Adipocyte (in vitro differentiated cells): ENCODE results near the gene ZNF605.
A peak's percentile ranks its signal among the peaks of the same experiment; 100 is the strongest.
"Not testable (repeated sequence)": the region's sequence is repeated elsewhere in the genome, so short reads cannot be mapped to it uniquely, and the experiment has no call there.

Experiments
- DNase-seq: peaks from one replicate; pipeline ENCODE4 v3.0.0-alpha.2; 2015; ENCODE audit warnings: low read depth
- H3K27me3 ChIP-seq: replicated peaks from 2 replicates; pipeline ENCODE4 v1.7.0; 2013; ENCODE audit warnings: mild to moderate bottlenecking, low read length, moderate library complexity; ENCODE audit not compliant: control insufficient read depth, insufficient read depth
- H3K36me3 ChIP-seq: 2 replicates; pipeline ENCODE4 v1.7.0; 2013; ENCODE audit warnings: low read length, mild to moderate bottlenecking, moderate library complexity; ENCODE audit not compliant: control insufficient read depth, insufficient read depth, severe bottlenecking
- H3K4me1 ChIP-seq: 2 replicates; pipeline ENCODE4 v1.7.0; 2013; ENCODE audit warnings: mild to moderate bottlenecking, low read length, moderate library complexity; ENCODE audit not compliant: control insufficient read depth, insufficient read depth
- H3K4me3 ChIP-seq: 2 replicates; pipeline ENCODE4 v1.7.0; 2013; ENCODE audit warnings: mild to moderate bottlenecking, low read length, moderate library complexity
- H3K9ac ChIP-seq: 2 replicates; pipeline ENCODE4 v1.7.0; 2013; ENCODE audit warnings: mild to moderate bottlenecking, low read length, moderate library complexity
- H3K9me3 ChIP-seq: 2 replicates; pipeline ENCODE4 v1.7.0; 2013; ENCODE audit warnings: mild to moderate bottlenecking, low read length, moderate library complexity; ENCODE audit not compliant: control insufficient read depth

Gene ZNF605

GRCh38 chr12:132946246-132946820 is 9.8 kb downstream of the ZNF605 start:
- no peak for DNase-seq
- Histone ChIP-seq H3K9me3 (peaks cover 98% of the 10 kb centered on the region), H3K36me3 (peaks cover 90% of the 10 kb centered on the region), H3K4me1 (no peaks in the 10 kb centered on the region), H3K4me3 (peak overlapping the region; percentile 60), H3K9ac (no peak overlapping the region), H3K27me3 (no peaks in the 10 kb centered on the region)

GRCh38 chr12:132945806-132946205 is 10.3 kb downstream of the ZNF605 start:
- Histone ChIP-seq H3K9ac (no peak overlapping the region), H3K27me3 (no peaks in the 10 kb centered on the region), H3K4me1 (no peaks in the 10 kb centered on the region), H3K9me3 (peaks cover 98% of the 10 kb centered on the region), H3K36me3 (peaks cover 95% of the 10 kb centered on the region), H3K4me3 (peak overlapping the region; percentile 60)
- DNase-seq: no peak

GRCh38 chr12:132942611-132943010 is 13.5 kb downstream of the ZNF605 start:
- H3K27me3 ChIP-seq: no peaks in the 10 kb centered on the region
- H3K9ac ChIP-seq: no peak overlapping the region
- no peak for DNase-seq
- peaks cover 81% of the 10 kb centered on the region for H3K9me3 ChIP-seq
- H3K36me3 ChIP-seq: peaks cover 79% of the 10 kb centered on the region
- peak overlapping the region; percentile 48 for H3K4me3 ChIP-seq
- no peaks in the 10 kb centered on the region for H3K4me1 ChIP-seq

GRCh38 chr12:132941336-132941954 is 14.7 kb downstream of the ZNF605 start:
- Histone ChIP-seq H3K9ac (no peak overlapping the region), H3K9me3 (peaks cover 83% of the 10 kb centered on the region), H3K4me1 (no peaks in the 10 kb centered on the region), H3K36me3 (peaks cover 79% of the 10 kb centered on the region), H3K27me3 (no peaks in the 10 kb centered on the region), H3K4me3 (peak overlapping the region; percentile 48)
- DNase-seq: no peak

GRCh38 chr12:132940071-132940719 is 15.9 kb downstream of the ZNF605 start:
- H3K27me3 ChIP-seq: no peaks in the 10 kb centered on the region
- H3K4me3 ChIP-seq: peak overlapping the region; percentile 61
- H3K9ac ChIP-seq: no peak overlapping the region
- peaks cover 81% of the 10 kb centered on the region for H3K9me3 ChIP-seq
- no peaks in the 10 kb centered on the region for H3K4me1 ChIP-seq
- no peak for DNase-seq
- H3K36me3 ChIP-seq: peaks cover 74% of the 10 kb centered on the region

GRCh38 chr12:132938807-132939206 is 17.3 kb downstream of the ZNF605 start:
- not testable (repeated sequence) for DNase-seq, H3K4me3 ChIP-seq, H3K9ac ChIP-seq, H3K27me3 ChIP-seq, H3K4me1 ChIP-seq
- peaks cover 81% of the 10 kb centered on the region for H3K9me3 ChIP-seq
- peaks cover 73% of the 10 kb centered on the region for H3K36me3 ChIP-seq

- DNase-seq: no peak
- Histone ChIP-seq H3K4me3 (peak overlapping the region; percentile 23), H3K9ac (no peak overlapping the region), H3K27me3 (no peaks in the 10 kb centered on the region), H3K4me1 (no peaks in the 10 kb centered on the region), H3K9me3 (peaks cover 81% of the 10 kb centered on the region), H3K36me3 (peaks cover 73% of the 10 kb centered on the region)
Measured at GRCh38 chr12:132937476-132937875, 18.6 kb downstream of the ZNF605 start.

- peak overlapping the region; percentile 46 for H3K4me3 ChIP-seq
- not testable (repeated sequence) for H3K4me1 ChIP-seq, H3K27me3 ChIP-seq, H3K9ac ChIP-seq, DNase-seq
- peaks cover 81% of the 10 kb centered on the region for H3K9me3 ChIP-seq
- H3K36me3 ChIP-seq: peaks cover 73% of the 10 kb centered on the region
Measured at GRCh38 chr12:132936921-132937320, 19.2 kb downstream of the ZNF605 start.

GRCh38 chr12:132936163-132936562 is 19.9 kb downstream of the ZNF605 start:
- Histone ChIP-seq H3K4me1 (no peaks in the 10 kb centered on the region), H3K9ac (no peak overlapping the region), H3K9me3 (peaks cover 81% of the 10 kb centered on the region), H3K4me3 (peak overlapping the region; percentile 46), H3K36me3 (peaks cover 73% of the 10 kb centered on the region), H3K27me3 (no peaks in the 10 kb centered on the region)
- DNase-seq: no peak

- H3K9me3 ChIP-seq: peaks cover 100% of the 10 kb centered on the region
- H3K4me1 ChIP-seq: no peaks in the 10 kb centered on the region
- no peak for DNase-seq
- peak overlapping the region; percentile 78 for H3K4me3 ChIP-seq
- peaks cover 87% of the 10 kb centered on the region for H3K36me3 ChIP-seq
- H3K9ac ChIP-seq: no peak overlapping the region
- no peaks in the 10 kb centered on the region for H3K27me3 ChIP-seq
Measured at GRCh38 chr12:132926415-132926833, 29.7 kb downstream of the ZNF605 start.

GRCh38 chr12:132925597-132926414 is 30.3 kb downstream of the ZNF605 start:
- H3K9ac ChIP-seq: no peak overlapping the region
- no peaks in the 10 kb centered on the region for H3K4me1 ChIP-seq
- H3K27me3 ChIP-seq: no peaks in the 10 kb centered on the region
- H3K9me3 ChIP-seq: peaks cover 100% of the 10 kb centered on the region
- DNase-seq: no peak
- H3K36me3 ChIP-seq: peaks cover 87% of the 10 kb centered on the region
- H3K4me3 ChIP-seq: peak overlapping the region; percentile 78
